ENCODE results near the gene TMUB1.

The TMUB1 gene

GRCh38 chr7:151066273-151066974 is 16.9 kb downstream of the TMUB1 start:
- TF ChIP-seq CTCF (IDR thresholded peaks at IDR 0.05; ENCODE audit: low read length, missing control alignments): no peak
- H3K4me3 ChIP-seq (replicated peaks; ENCODE audit: low read depth, low read length): no peak overlapping the region
- no peak for DNase-seq (ENCODE audit: low read depth)

GRCh38 chr7:151065516-151065915 is 17.8 kb downstream of the TMUB1 start:
- no peak for DNase-seq (ENCODE audit: low read depth)
- H3K4me3 ChIP-seq (replicated peaks; ENCODE audit: low read depth, low read length): no peak overlapping the region
- TF ChIP-seq CTCF (IDR thresholded peaks at IDR 0.05; ENCODE audit: low read length, missing control alignments): no peak

- DNase-seq (ENCODE audit: low read depth): no peak
- no peak overlapping the region for H3K4me3 ChIP-seq (replicated peaks; ENCODE audit: low read depth, low read length)
- no peak for TF ChIP-seq CTCF (IDR thresholded peaks at IDR 0.05; ENCODE audit: low read length, missing control alignments)
Measured at GRCh38 chr7:151064993-151065392, 18.3 kb downstream of the TMUB1 start.

- no peak for TF ChIP-seq CTCF (IDR thresholded peaks at IDR 0.05; ENCODE audit: low read length, missing control alignments)
- H3K4me3 ChIP-seq (replicated peaks; ENCODE audit: low read depth, low read length): no peak overlapping the region
- DNase-seq (ENCODE audit: low read depth): no peak
Measured at GRCh38 chr7:151064454-151064853, 18.8 kb downstream of the TMUB1 start.

GRCh38 chr7:151063212-151063561 is 20.1 kb downstream of the TMUB1 start:
- H3K4me3 ChIP-seq (replicated peaks; ENCODE audit: low read depth, low read length): no peak overlapping the region
- DNase-seq (ENCODE audit: low read depth): peak; percentile 60
- TF ChIP-seq CTCF (IDR thresholded peaks at IDR 0.05; ENCODE audit: low read length, missing control alignments): no peak

- peak overlapping the region; percentile 31 for H3K4me3 ChIP-seq (replicated peaks; ENCODE audit: low read depth, low read length)
- no peak for TF ChIP-seq CTCF (IDR thresholded peaks at IDR 0.05; ENCODE audit: low read length, missing control alignments)
- DNase-seq (ENCODE audit: low read depth): peak; percentile 52
Measured at GRCh38 chr7:151062399-151063211, 20.7 kb downstream of the TMUB1 start.

GRCh38 chr7:151062111-151062398 is 21.2 kb downstream of the TMUB1 start:
- DNase-seq (ENCODE audit: low read depth): no peak
- TF ChIP-seq CTCF (IDR thresholded peaks at IDR 0.05; ENCODE audit: low read length, missing control alignments): no peak
- H3K4me3 ChIP-seq (replicated peaks; ENCODE audit: low read depth, low read length): peak overlapping the region; percentile 83
